Measurements from ENCODE around the gene CLBA1.

The CLBA1 gene

GRCh38 chr14:105015242-105015641 is 29.7 kb downstream of the CLBA1 start:
- ChIA-PET CTCF (interaction anchor here (1.0 to 6.7 kb wide), 4 partner anchors 11 to 39 kb away, joined by 3 to 44 read pairs (median 11); no protein-coding TSS in a partner anchor), POLR2A (no interaction called here)
- DNase-seq: peak; percentile 59 to 81 (median 66)
- Histone ChIP-seq H3K4me3 (ENCODE audit: control insufficient read depth in 1 of 7, extremely low read depth in 1 of 7, insufficient read depth in 4 of 7, low read depth in 2 of 7, low read length in 6 of 7) (peak overlapping the region in 1 of 7 experiments; percentile 2), H3K27me3 (replicated peaks in 2 of 5; ENCODE audit: control insufficient read depth in 4 of 5, insufficient read depth in 5 of 5, low read length in 4 of 5) (no peaks in the 10 kb centered on the region), H3K36me3 (ENCODE audit: control insufficient read depth in 4 of 4, insufficient read depth in 4 of 4, low read length in 3 of 4) (peaks cover 4 to 52% (median 14%) of the 10 kb centered on the region in 4 experiments), H3K9me3 (ENCODE audit: control extremely low read depth in 1 of 5, control insufficient read depth in 4 of 5, insufficient read depth in 2 of 5, low read depth in 1 of 5, low read length in 4 of 5) (no peaks in the 10 kb centered on the region), H3K4me1 (ENCODE audit: control extremely low read depth in 1 of 4, control insufficient read depth in 4 of 4, insufficient read depth in 4 of 4, low read length in 3 of 4) (peaks cover 7 to 50% (median 32%) of the 10 kb centered on the region in 4 experiments), H3K27ac (ENCODE audit: insufficient read depth in 1 of 2, low read depth in 1 of 2, low read length in 2 of 2, poor library complexity in 1 of 2, severe bottlenecking in 2 of 2) (peak overlapping the region; percentile 40 to 56)
- WGBS (ENCODE audit: insufficient coverage): 42% methylated on average over 8 of the region's 9 CpGs

- POLR2A ChIA-PET: interaction anchor here (1.1 kb wide), 1 partner anchor 18 kb away, joined by 3 read pairs; no protein-coding TSS in a partner anchor
- H3K9me3 ChIP-seq (ENCODE audit: control extremely low read depth in 1 of 5, control insufficient read depth in 4 of 5, insufficient read depth in 2 of 5, low read depth in 1 of 5, low read length in 4 of 5): no peaks in the 10 kb centered on the region
- H3K36me3 ChIP-seq (ENCODE audit: control insufficient read depth in 4 of 4, insufficient read depth in 4 of 4, low read length in 3 of 4): peaks cover 2 to 47% (median 10%) of the 10 kb centered on the region in 4 experiments
- no peak overlapping the region for H3K4me3 ChIP-seq (ENCODE audit: control insufficient read depth in 1 of 7, extremely low read depth in 1 of 7, insufficient read depth in 4 of 7, low read depth in 2 of 7, low read length in 6 of 7)
- H3K27me3 ChIP-seq (replicated peaks in 2 of 5; ENCODE audit: control insufficient read depth in 4 of 5, insufficient read depth in 5 of 5, low read length in 4 of 5): no peaks in the 10 kb centered on the region
- 78% methylated on average over 5 of the region's 6 CpGs for WGBS (ENCODE audit: insufficient coverage)
- CTCF ChIA-PET: interaction anchor here (1.0 to 6.7 kb wide), 6 partner anchors 10 to 40 kb away, joined by 3 to 44 read pairs (median 8); no protein-coding TSS in a partner anchor
- peaks cover 7 to 51% (median 33%) of the 10 kb centered on the region in 4 experiments for H3K4me1 ChIP-seq (ENCODE audit: control extremely low read depth in 1 of 4, control insufficient read depth in 4 of 4, insufficient read depth in 4 of 4, low read length in 3 of 4)
- H3K27ac ChIP-seq (ENCODE audit: insufficient read depth in 1 of 2, low read depth in 1 of 2, low read length in 2 of 2, poor library complexity in 1 of 2, severe bottlenecking in 2 of 2): peak overlapping the region; percentile 40 to 56
- no peak for DNase-seq
These were observed 30.3 kb downstream of the CLBA1 start for GRCh38 chr14:105015905-105016304.

- H3K9me3 ChIP-seq (ENCODE audit: control extremely low read depth in 1 of 5, control insufficient read depth in 4 of 5, insufficient read depth in 2 of 5, low read depth in 1 of 5, low read length in 4 of 5): no peaks in the 10 kb centered on the region
- CTCF ChIA-PET: interaction anchor here (0.6 to 6.7 kb wide), 7 partner anchors 7 to 140 kb away, joined by 3 to 44 read pairs (median 5); no protein-coding TSS in a partner anchor
- H3K27me3 ChIP-seq (replicated peaks in 2 of 5; ENCODE audit: control insufficient read depth in 4 of 5, insufficient read depth in 5 of 5, low read length in 4 of 5): no peaks in the 10 kb centered on the region
- H3K4me3 ChIP-seq (ENCODE audit: control insufficient read depth in 1 of 7, extremely low read depth in 1 of 7, insufficient read depth in 4 of 7, low read depth in 2 of 7, low read length in 6 of 7): peak overlapping the region in 1 of 7 experiments; percentile 22
- POLR2A ChIA-PET: interaction anchor here (0.7 kb wide), 1 partner anchor 13 kb away, joined by 3 read pairs; no protein-coding TSS in a partner anchor
- peaks cover 2 to 26% (median 3%) of the 10 kb centered on the region in 4 experiments for H3K36me3 ChIP-seq (ENCODE audit: control insufficient read depth in 4 of 4, insufficient read depth in 4 of 4, low read length in 3 of 4)
- WGBS (ENCODE audit: insufficient coverage): 100% methylated on average over 3 of the region's 4 CpGs
- H3K27ac ChIP-seq (ENCODE audit: insufficient read depth in 1 of 2, low read depth in 1 of 2, low read length in 2 of 2, poor library complexity in 1 of 2, severe bottlenecking in 2 of 2): peak overlapping the region in 1 of 2 experiments; percentile 32
- DNase-seq: no peak
- peaks cover 7 to 63% (median 45%) of the 10 kb centered on the region in 4 experiments for H3K4me1 ChIP-seq (ENCODE audit: control extremely low read depth in 1 of 4, control insufficient read depth in 4 of 4, insufficient read depth in 4 of 4, low read length in 3 of 4)
These were observed 32.8 kb downstream of the CLBA1 start for GRCh38 chr14:105018414-105018813.

- H3K36me3 ChIP-seq (ENCODE audit: control insufficient read depth in 4 of 4, insufficient read depth in 4 of 4, low read length in 3 of 4): peaks cover 2 to 26% (median 3%) of the 10 kb centered on the region in 4 experiments
- WGBS (ENCODE audit: insufficient coverage): 8% methylated on average over 66 of the region's 75 CpGs
- ChIA-PET CTCF (interaction anchor here (0.6 to 6.7 kb wide), 11 partner anchors 9 to 66 kb away, joined by 3 to 44 read pairs (median 3); partner anchors contain the start of genes CLBA1 and GPR132), POLR2A (interaction anchor here (0.7 to 1.3 kb wide), 2 partner anchors 44 to 46 kb away, joined by 3 to 4 read pairs; no protein-coding TSS in a partner anchor)
- H3K27ac ChIP-seq (ENCODE audit: insufficient read depth in 1 of 2, low read depth in 1 of 2, low read length in 2 of 2, poor library complexity in 1 of 2, severe bottlenecking in 2 of 2): peak overlapping the region; percentile 58 to 79
- peaks cover 7 to 54% (median 40%) of the 10 kb centered on the region in 4 experiments for H3K4me1 ChIP-seq (ENCODE audit: control extremely low read depth in 1 of 4, control insufficient read depth in 4 of 4, insufficient read depth in 4 of 4, low read length in 3 of 4)
- no peaks in the 10 kb centered on the region for H3K27me3 ChIP-seq (replicated peaks in 2 of 5; ENCODE audit: control insufficient read depth in 4 of 5, insufficient read depth in 5 of 5, low read length in 4 of 5)
- peak; percentile 67 to 86 (median 81) for DNase-seq
- H3K4me3 ChIP-seq (ENCODE audit: control insufficient read depth in 1 of 7, extremely low read depth in 1 of 7, insufficient read depth in 4 of 7, low read depth in 2 of 7, low read length in 6 of 7): peak overlapping the region; percentile 73 to 97 (median 79)
- no peaks in the 10 kb centered on the region for H3K9me3 ChIP-seq (ENCODE audit: control extremely low read depth in 1 of 5, control insufficient read depth in 4 of 5, insufficient read depth in 2 of 5, low read depth in 1 of 5, low read length in 4 of 5)
These were observed 34.5 kb downstream of the CLBA1 start for GRCh38 chr14:105019861-105020814.

- Histone ChIP-seq H3K9me3 (ENCODE audit: control extremely low read depth in 1 of 5, control insufficient read depth in 4 of 5, insufficient read depth in 2 of 5, low read depth in 1 of 5, low read length in 4 of 5) (no peaks in the 10 kb centered on the region), H3K27me3 (replicated peaks in 2 of 5; ENCODE audit: control insufficient read depth in 4 of 5, insufficient read depth in 5 of 5, low read length in 4 of 5) (no peaks in the 10 kb centered on the region), H3K27ac (ENCODE audit: insufficient read depth in 1 of 2, low read depth in 1 of 2, low read length in 2 of 2, poor library complexity in 1 of 2, severe bottlenecking in 2 of 2) (peak within 1 kb of the TSS; percentile 58 to 81), H3K36me3 (ENCODE audit: control insufficient read depth in 4 of 4, insufficient read depth in 4 of 4, low read length in 3 of 4) (peaks cover 1 to 23% (median 3%) of the 10 kb centered on the region in 4 experiments), H3K4me1 (ENCODE audit: control extremely low read depth in 1 of 4, control insufficient read depth in 4 of 4, insufficient read depth in 4 of 4, low read length in 3 of 4) (peaks cover 7 to 45% (median 35%) of the 10 kb centered on the region in 4 experiments), H3K4me3 (ENCODE audit: control insufficient read depth in 1 of 7, extremely low read depth in 1 of 7, insufficient read depth in 4 of 7, low read depth in 2 of 7, low read length in 6 of 7) (peak within 1 kb of the TSS; percentile 73 to 97 (median 79))
- CTCF ChIA-PET: interaction anchor here (1.1 to 6.7 kb wide), 4 partner anchors 9 to 35 kb away, joined by 3 to 44 read pairs (median 8); partner anchors contain the start of gene CLBA1
- POLR2A ChIA-PET: interaction anchor here (0.7 to 1.3 kb wide), 2 partner anchors 43 to 45 kb away, joined by 3 to 4 read pairs; no protein-coding TSS in a partner anchor
- peak; percentile 93 to 97 (median 96) for DNase-seq
- 0% methylated on average over 115 of the region's 115 CpGs for WGBS (ENCODE audit: insufficient coverage)
These were observed 35.4 kb downstream of the CLBA1 start, which contains the start of gene CDCA4 for GRCh38 chr14:105020815-105021655. Gene CDCA4 (minus strand): TSS chr14:105021083. CDS start chr14:105011929, 9,154 bp downstream.

- WGBS (ENCODE audit: insufficient coverage): 0% methylated on average over 17 of the region's 20 CpGs
- H3K9me3 ChIP-seq (ENCODE audit: control extremely low read depth in 1 of 5, control insufficient read depth in 4 of 5, insufficient read depth in 2 of 5, low read depth in 1 of 5, low read length in 4 of 5): no peaks in the 10 kb centered on the region
- CTCF ChIA-PET: interaction anchor here (1.1 to 6.7 kb wide), 3 partner anchors 16 to 36 kb away, joined by 3 to 44 read pairs (median 5); partner anchors contain the start of gene CLBA1
- POLR2A ChIA-PET: interaction anchor here (1.3 kb wide), 1 partner anchor 44 kb away, joined by 4 read pairs; no protein-coding TSS in a partner anchor
- H3K4me3 ChIP-seq (ENCODE audit: control insufficient read depth in 1 of 7, extremely low read depth in 1 of 7, insufficient read depth in 4 of 7, low read depth in 2 of 7, low read length in 6 of 7): peak overlapping the region; percentile 2 to 81 (median 71)
- H3K4me1 ChIP-seq (ENCODE audit: control extremely low read depth in 1 of 4, control insufficient read depth in 4 of 4, insufficient read depth in 4 of 4, low read length in 3 of 4): peaks cover 7 to 38% (median 32%) of the 10 kb centered on the region in 4 experiments
- H3K27ac ChIP-seq (ENCODE audit: insufficient read depth in 1 of 2, low read depth in 1 of 2, low read length in 2 of 2, poor library complexity in 1 of 2, severe bottlenecking in 2 of 2): peak overlapping the region in 1 of 2 experiments; percentile 81
- H3K27me3 ChIP-seq (replicated peaks in 2 of 5; ENCODE audit: control insufficient read depth in 4 of 5, insufficient read depth in 5 of 5, low read length in 4 of 5): no peaks in the 10 kb centered on the region
- peak; percentile 50 to 79 (median 72) for DNase-seq
- H3K36me3 ChIP-seq (ENCODE audit: control insufficient read depth in 4 of 4, insufficient read depth in 4 of 4, low read length in 3 of 4): peaks cover 0 to 17% (median 3%) of the 10 kb centered on the region in 4 experiments
These were observed 36.2 kb downstream of the CLBA1 start for GRCh38 chr14:105021656-105022275.
